GM19025 (cell line): Measurements from ENCODE around the gene KDM4C.
"Not testable (repeated sequence)": the region's sequence is repeated elsewhere in the genome, so short reads cannot be mapped to it uniquely, and the experiment has no call there.

ENCODE experiments used
- ATAC-seq: cut with Tn5 transposase; IDR thresholded peaks from one replicate; pipeline ENCODE4 v1.9.1; 2021; ENCODE audit warnings: mild to moderate bottlenecking, low read depth, moderate library complexity; ENCODE audit not compliant: unreplicated experiment

The KDM4C gene

GRCh38 chr9:7178729-7179128 is 421.0 kb downstream of the KDM4C start:
- no peak for ATAC-seq

GRCh38 chr9:7180247-7180646 is 422.5 kb downstream of the KDM4C start:
- ATAC-seq = no peak

GRCh38 chr9:7183139-7183538 is 425.4 kb downstream of the KDM4C start:
- not testable (repeated sequence) for ATAC-seq

- no peak for ATAC-seq
Observed at GRCh38 chr9:7185612-7186011, 427.8 kb downstream of the KDM4C start.

- no peak for ATAC-seq
Observed at GRCh38 chr9:7186175-7186574, 428.4 kb downstream of the KDM4C start.

GRCh38 chr9:7192266-7192665 is 434.5 kb downstream of the KDM4C start:
- ATAC-seq = no peak

GRCh38 chr9:7195526-7195925 is 437.8 kb downstream of the KDM4C start:
- ATAC-seq = no peak

GRCh38 chr9:7196467-7196866 is 438.7 kb downstream of the KDM4C start:
- no peak for ATAC-seq

- ATAC-seq = no peak
Observed at GRCh38 chr9:7201196-7201595, 443.4 kb downstream of the KDM4C start.

- ATAC-seq = no peak
Observed at GRCh38 chr9:7205806-7206205, 448.0 kb downstream of the KDM4C start.

GRCh38 chr9:7206221-7206758 is 448.5 kb downstream of the KDM4C start:
- no peak for ATAC-seq

- ATAC-seq = no peak
Observed at GRCh38 chr9:7209016-7209715, 451.4 kb downstream of the KDM4C start.

GRCh38 chr9:7209990-7210389 is 452.2 kb downstream of the KDM4C start:
- no peak for ATAC-seq

- ATAC-seq = no peak
Observed at GRCh38 chr9:7210854-7211637, 453.3 kb downstream of the KDM4C start.

- no peak for ATAC-seq
Observed at GRCh38 chr9:7211657-7212056, 453.9 kb downstream of the KDM4C start.

- ATAC-seq = no peak
Observed at GRCh38 chr9:7212101-7212500, 454.3 kb downstream of the KDM4C start.

GRCh38 chr9:7216004-7216841 is 458.4 kb downstream of the KDM4C start:
- no peak for ATAC-seq

GRCh38 chr9:7223981-7224380 is 466.2 kb downstream of the KDM4C start:
- ATAC-seq = no peak
